Calu3 (cell line): Measurements from ENCODE around the gene ZIC4. TPM values are rescaled to one million over a fixed set of nuclear protein-coding genes. Genes with fewer than 3 reads are reported as not detected.

Experiments
- BruUV-seq: library from RNA; stranded (reverse); fragments of 400-500 nt; replicated peaks from 2 replicates; lab custom pipeline; 2021; lab: Mats Ljungman, UMichigan
- CTCF ChIA-PET: fragments of 300-600 bp; sonication (Branson Sonifier 250); formaldehyde crosslinking; loops from one replicate; lab custom pipeline; 2022; ENCODE audit warnings: antibody characterized with exemption; lab: Charles Lee
- DNase-seq: peaks from one replicate; pipeline ENCODE4 v3.0.0; 2022
- H3K27ac Mint-ChIP-seq: one replicate; pipeline ENCODE4 v1.8.0; 2022; ENCODE audit warnings: mixed read lengths; ENCODE audit not compliant: unreplicated experiment
- H3K27me3 Mint-ChIP-seq: one replicate; pipeline ENCODE4 v1.8.0; 2022; ENCODE audit warnings: mixed read lengths; ENCODE audit not compliant: unreplicated experiment
- H3K36me3 Mint-ChIP-seq: one replicate; pipeline ENCODE4 v1.8.0; 2022; ENCODE audit warnings: mild to moderate bottlenecking, moderate library complexity, mixed read lengths; ENCODE audit not compliant: insufficient read depth, unreplicated experiment
- H3K4me1 Mint-ChIP-seq: one replicate; pipeline ENCODE4 v1.8.0; 2022; ENCODE audit warnings: mild to moderate bottlenecking, low read depth, mixed read lengths; ENCODE audit not compliant: unreplicated experiment
- H3K4me3 Mint-ChIP-seq: one replicate; pipeline ENCODE4 v1.8.0; 2022; ENCODE audit warnings: mild to moderate bottlenecking, low read depth, moderate library complexity, mixed read lengths; ENCODE audit not compliant: unreplicated experiment
- H3K9me3 Mint-ChIP-seq: one replicate; pipeline ENCODE4 v1.8.0; 2022; ENCODE audit warnings: low read depth, mixed read lengths; ENCODE audit not compliant: unreplicated experiment
- intact Hi-C: fragments of 100-400 bp; cut with micrococcal nuclease; formaldehyde crosslinking; loops from one replicate; pipeline ENCODE4 v1.10.0; 2022; ENCODE audit not compliant: unreplicated experiment
- total RNA-seq: library from RNA; stranded (reverse); gene quantifications from 2 replicates; pipeline ENCODE4 v1.2.3, GENCODE V29; 2022
- TF ChIP-seq, protein P1 (sequence below): fragments of 200-600 bp; IDR thresholded peaks from one replicate; pipeline ENCODE4 v1.8.0; 2022; ENCODE audit warnings: antibody characterized with exemption; ENCODE audit not compliant: unreplicated experiment

ZIC4 gene
- total RNA-seq, 1 experiment from 2014 or later = not detected

DNA sequence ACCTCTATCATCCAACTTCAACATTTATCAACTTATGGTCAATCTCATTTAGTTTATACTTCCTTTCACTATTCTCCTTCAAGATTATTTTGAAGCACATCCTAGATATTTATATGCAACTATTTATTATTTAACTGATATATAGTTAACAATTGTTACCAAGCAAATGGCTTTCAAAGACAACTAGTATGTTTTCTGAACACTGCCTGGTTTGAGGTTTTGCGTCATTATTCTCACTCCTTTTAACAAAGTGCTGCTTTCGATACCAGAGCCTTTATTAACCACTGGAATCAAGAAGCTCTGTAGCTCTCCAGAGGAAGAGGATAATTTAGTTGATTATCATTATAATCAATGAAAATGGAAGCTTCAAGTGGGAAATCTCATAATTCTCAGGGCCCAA lies 22.4 kb upstream of the ZIC4 start:
- Mint-ChIP-seq H3K4me3 (no peak overlapping the region), H3K27ac (no peak overlapping the region), H3K4me1 (no peaks in the 10 kb centered on the region), H3K27me3 (no peaks in the 10 kb centered on the region), H3K36me3 (no peaks in the 10 kb centered on the region), H3K9me3 (no peaks in the 10 kb centered on the region)
- TF ChIP-seq, protein P1, sequence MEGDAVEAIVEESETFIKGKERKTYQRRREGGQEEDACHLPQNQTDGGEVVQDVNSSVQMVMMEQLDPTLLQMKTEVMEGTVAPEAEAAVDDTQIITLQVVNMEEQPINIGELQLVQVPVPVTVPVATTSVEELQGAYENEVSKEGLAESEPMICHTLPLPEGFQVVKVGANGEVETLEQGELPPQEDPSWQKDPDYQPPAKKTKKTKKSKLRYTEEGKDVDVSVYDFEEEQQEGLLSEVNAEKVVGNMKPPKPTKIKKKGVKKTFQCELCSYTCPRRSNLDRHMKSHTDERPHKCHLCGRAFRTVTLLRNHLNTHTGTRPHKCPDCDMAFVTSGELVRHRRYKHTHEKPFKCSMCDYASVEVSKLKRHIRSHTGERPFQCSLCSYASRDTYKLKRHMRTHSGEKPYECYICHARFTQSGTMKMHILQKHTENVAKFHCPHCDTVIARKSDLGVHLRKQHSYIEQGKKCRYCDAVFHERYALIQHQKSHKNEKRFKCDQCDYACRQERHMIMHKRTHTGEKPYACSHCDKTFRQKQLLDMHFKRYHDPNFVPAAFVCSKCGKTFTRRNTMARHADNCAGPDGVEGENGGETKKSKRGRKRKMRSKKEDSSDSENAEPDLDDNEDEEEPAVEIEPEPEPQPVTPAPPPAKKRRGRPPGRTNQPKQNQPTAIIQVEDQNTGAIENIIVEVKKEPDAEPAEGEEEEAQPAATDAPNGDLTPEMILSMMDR = no peak
- CTCF ChIA-PET = no interaction called here
- no TSS peak for BruUV-seq
- intact Hi-C loops = no loop called here
- DNase-seq = no peak

DNA sequence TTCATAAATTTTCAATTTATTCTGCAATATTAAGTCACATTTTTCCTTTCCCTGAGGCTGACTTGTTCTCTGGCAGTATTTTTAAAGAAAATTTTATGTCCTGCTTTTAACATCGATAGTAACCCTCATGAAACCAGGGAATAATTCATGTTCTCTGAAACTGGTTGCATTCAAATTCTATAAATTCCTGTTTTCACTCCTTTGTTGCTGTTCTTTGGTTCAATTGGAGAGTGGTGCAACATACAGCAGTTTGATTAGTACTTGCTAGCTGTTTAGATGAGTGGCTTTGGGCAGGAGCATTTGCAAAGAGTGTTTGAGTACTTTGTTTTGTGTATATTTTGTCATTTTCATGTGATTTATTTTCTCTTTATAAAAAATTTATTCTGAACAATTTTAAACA lies 22.0 kb upstream of the ZIC4 start:
- intact Hi-C loops = no loop called here
- no TSS peak for BruUV-seq
- Mint-ChIP-seq H3K9me3 (no peaks in the 10 kb centered on the region), H3K27me3 (no peaks in the 10 kb centered on the region), H3K36me3 (no peaks in the 10 kb centered on the region), H3K4me3 (no peak overlapping the region), H3K27ac (no peak overlapping the region), H3K4me1 (no peaks in the 10 kb centered on the region)
- CTCF ChIA-PET = no interaction called here
- TF ChIP-seq, protein P1 = no peak
- DNase-seq = no peak

DNA sequence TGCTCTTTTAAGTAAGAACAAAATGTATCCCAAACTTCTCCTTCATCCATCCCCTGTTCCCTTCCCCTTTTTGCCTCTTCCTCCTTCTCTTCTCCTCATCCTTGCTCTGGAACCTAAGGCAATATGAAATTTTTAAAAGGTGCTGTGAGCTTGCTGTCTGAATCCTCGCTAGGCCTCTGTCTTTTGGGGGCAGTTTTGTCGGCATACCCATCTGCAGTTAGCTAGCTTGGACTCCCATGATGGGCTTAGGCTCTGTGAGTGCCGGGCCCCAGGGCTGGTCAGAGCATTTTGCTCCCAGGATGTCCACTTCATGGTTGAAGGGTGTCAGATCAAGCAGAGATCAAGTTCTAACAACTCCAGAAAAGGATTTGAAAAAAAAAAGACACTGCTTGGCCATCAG lies 21.4 kb upstream of the ZIC4 start:
- H3K27me3 Mint-ChIP-seq = no peaks in the 10 kb centered on the region
- no peak overlapping the region for H3K27ac Mint-ChIP-seq
- DNase-seq = no peak
- no peaks in the 10 kb centered on the region for H3K9me3 Mint-ChIP-seq
- intact Hi-C loops = no loop called here
- no peak overlapping the region for H3K4me3 Mint-ChIP-seq
- BruUV-seq = no TSS peak
- TF ChIP-seq, protein P1 = no peak
- H3K4me1 Mint-ChIP-seq = no peaks in the 10 kb centered on the region
- CTCF ChIA-PET = no interaction called here
- no peaks in the 10 kb centered on the region for H3K36me3 Mint-ChIP-seq

DNA sequence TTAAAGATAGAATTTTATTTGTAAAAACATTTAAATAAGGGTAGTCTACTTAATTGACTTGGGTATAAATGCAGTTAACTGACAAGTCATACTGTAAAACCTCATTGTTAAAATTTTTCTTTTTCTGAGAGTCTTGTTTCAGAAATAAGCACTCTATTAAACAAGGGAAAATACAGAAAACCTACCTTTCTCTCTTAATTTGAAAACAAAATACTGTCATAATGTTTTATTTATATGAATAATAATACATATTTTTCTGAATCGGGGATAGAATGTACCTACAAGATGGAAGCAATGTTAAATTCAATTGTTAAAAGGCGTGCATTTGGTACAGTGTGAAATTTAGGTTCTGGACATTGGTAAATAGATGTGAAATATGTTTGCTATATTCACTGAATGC lies 20.6 kb upstream of the ZIC4 start:
- intact Hi-C loops = no loop called here
- no peaks in the 10 kb centered on the region for H3K36me3 Mint-ChIP-seq
- TF ChIP-seq, protein P1 = no peak
- H3K4me3 Mint-ChIP-seq = no peak overlapping the region
- peaks cover 4% of the 10 kb centered on the region for H3K9me3 Mint-ChIP-seq
- BruUV-seq = no TSS peak
- H3K4me1 Mint-ChIP-seq = no peaks in the 10 kb centered on the region
- DNase-seq = no peak
- no peak overlapping the region for H3K27ac Mint-ChIP-seq
- no peaks in the 10 kb centered on the region for H3K27me3 Mint-ChIP-seq
- CTCF ChIA-PET = no interaction called here
